HG02763 (cell line): ENCODE measurements around the gene FGFR3.
A peak's percentile ranks its signal among the peaks of the same experiment; 100 is the strongest.

ENCODE experiments used
- ATAC-seq: cut with Tn5 transposase; IDR thresholded peaks from one replicate; pipeline ENCODE4 v1.9.1; 2021; ENCODE audit warnings: mild to moderate bottlenecking, moderate library complexity; ENCODE audit not compliant: unreplicated experiment

Gene FGFR3

DNA sequence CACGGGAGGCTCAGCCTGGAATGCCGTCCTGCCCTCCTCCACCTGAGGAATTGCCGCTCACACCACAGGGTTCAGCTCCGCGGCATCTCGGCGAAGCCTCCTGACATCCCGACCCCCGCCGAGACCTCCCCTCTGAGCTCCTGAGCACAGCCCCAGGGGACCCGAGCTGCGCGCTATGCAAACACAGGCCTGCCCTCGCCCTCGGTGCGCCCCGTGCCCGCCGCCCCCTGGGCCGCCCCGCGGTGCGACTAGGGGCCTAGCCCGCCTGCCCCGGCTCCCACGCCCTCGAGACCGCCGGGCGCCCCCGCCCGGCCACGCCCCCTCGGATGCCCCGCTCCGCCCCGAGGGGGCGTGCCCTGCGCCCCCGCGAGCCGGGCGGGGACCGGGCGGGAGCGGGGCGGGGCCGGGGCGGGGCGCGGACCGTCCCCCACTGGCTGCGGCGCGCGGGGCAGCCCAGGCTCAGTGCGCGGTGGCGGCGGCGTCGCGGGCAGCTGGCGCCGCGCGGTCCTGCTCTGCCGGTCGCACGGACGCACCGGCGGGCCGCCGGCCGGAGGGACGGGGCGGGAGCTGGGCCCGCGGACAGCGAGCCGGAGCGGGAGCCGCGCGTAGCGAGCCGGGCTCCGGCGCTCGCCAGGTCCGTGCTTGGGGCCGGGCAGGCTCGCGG lies at the start of gene FGFR3:
Gene FGFR3 (plus strand): TSS at position 462 of the 664 bp plus-strand sequence. CDS start 642 bp downstream, outside the sequence.
- peak; percentile 39 for ATAC-seq

DNA sequence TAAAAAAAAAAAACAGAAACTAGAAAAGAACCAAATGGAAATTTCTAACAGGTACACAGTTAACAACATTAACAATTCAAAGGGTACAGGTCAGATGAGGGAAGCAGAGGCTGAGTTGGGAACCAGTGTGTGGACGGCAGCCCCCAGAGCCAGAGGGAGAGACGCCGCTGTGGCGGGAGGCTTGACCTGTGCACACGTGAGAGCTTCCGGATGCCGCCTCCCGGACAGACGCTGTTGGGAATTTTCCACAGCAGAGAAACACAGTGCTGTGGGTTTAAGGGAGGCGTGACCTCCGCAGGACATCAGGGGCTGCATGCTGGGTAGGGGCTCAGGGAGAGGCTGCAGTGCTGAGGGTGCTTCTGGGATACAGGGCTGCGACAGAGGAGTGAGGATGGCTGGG lies 49.5 kb upstream of the FGFR3 start:
- ATAC-seq = no peak

DNA sequence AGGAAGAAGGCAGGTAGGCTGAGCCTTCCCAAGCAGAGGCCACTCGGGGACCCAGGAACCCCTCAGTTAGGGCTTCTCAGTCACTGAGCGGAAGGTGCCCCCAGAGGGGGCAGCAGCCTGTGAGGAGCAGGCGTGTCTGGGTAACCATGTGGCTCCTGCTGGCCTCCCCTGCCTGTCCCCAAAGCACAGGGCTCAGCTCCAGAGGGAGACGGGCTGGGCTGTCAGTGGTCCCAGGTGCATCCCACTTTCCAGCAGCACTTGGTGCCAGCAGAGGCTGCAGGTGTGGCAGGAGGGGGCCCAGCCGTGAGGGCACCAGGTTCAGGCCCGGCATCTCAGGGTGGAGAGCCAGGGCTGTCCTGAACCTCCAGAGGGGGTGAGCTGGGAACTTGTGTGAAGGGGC lies 49.1 kb upstream of the FGFR3 start:
- ATAC-seq = no peak

DNA sequence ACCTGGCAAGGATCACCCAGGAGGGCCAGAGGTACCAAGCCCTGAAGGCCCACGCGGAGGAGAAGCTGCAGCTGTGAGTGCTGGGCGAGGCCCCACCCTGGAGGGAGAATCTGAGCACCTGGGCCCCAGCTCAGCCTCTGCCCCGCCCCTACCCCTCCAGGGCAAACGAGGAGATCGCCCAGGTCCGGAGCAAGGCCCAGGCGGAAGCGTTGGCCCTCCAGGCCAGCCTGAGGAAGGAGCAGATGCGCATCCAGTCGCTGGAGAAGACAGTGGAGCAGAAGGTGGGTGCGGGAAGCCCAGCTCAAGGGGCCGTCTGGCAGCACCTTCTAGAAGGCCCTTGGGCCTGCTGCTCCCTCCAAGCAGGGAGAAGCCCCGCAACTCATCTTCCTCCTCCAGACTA lies 48.5 kb upstream of the FGFR3 start:
- no peak for ATAC-seq

DNA sequence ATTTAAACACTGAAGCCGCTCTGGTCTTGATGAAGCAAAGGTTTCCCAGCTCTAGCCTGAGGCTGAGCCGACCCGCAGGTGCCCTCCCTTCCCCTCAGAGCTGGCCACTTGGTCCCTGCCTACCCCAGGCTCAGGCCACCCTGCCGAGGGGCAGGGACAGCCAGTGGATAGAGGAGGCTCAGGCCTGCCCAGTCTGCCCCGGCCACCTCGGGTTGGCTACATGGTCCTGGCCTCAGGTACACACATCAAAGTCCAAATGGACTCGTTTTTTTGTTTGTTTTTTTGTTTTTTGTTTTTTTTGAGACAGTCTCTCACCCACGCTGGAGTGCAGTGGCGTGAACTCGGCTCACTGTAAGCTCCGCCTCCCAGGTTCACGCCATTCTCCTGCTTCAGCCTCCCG lies 47.9 kb upstream of the FGFR3 start:
- no peak for ATAC-seq

DNA sequence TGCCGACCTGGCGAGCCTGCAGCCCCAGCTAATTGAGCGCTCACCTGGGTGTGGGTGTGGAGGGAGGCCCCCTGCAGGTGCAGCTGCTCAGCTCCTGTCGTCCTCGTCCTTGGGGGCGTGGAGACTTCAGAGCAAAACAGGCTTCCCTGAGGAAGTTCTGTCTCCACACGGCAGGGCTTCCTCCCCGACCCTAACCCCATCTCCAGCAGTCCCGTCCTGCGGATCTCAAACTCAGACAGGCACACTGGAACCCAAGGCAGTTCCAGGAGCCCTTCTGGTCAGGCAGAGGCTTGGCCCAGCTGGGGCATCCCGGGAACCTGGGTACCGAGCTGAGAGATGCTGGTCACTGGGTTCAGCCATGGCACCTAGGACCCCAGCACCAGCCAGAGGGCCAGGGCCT lies 47.4 kb upstream of the FGFR3 start:
- no peak for ATAC-seq

DNA sequence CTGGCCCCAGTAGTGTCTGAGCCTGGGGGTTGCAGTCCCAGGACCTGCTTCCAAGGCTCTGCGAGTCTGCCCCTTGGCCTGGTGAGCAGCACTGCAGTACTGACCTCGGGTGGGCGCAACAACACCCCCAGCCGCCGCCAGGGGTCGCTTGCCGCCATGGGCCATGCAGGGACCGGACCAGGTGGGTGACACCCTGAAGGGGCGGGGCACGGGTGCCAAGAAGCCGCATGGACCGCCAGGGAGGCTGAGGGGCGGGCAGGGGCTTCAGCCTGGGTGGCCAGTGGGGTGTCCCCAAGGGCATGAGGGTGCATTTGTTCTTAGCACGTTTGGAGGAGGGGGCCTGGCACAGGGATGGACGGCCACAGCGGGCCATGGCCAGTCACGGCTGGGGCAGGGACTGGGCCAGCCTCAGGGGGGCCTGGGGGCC lies 46.8 kb upstream of the FGFR3 start:
- no peak for ATAC-seq

DNA sequence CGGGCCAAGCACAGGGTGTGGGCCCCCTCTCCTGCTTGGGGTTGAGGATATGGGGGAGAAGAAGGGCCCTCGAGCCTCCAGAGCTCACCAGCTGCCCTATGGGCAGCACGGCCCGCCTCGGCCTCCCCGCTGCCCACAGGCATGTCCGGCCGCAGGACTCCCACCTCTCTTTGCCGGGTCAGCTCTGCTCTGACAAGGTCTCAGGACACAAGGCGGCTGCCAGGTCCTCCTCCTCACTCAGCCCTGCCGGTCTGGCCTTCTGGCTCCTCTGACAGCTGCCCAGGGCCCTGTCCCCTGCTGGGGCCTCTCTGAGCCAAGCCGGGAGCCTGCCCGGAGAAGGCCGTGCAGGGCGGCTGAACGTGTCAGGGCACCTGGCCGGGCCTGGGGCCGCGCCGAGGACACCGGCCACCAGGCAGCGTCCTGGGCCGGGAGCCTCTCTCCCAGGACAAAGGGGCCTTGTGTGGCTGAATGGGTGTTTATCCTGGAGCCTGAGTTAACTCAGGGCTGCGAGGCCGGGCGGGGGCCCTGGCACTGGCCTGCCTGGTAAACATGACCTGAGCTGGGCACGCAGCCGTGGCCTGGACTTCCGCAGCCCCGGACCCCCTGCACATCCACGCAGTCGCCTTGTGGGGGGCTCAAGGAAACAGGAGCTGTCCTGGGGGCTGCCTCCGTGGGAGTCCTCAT lies 46.0 kb upstream of the FGFR3 start:
- no peak for ATAC-seq

DNA sequence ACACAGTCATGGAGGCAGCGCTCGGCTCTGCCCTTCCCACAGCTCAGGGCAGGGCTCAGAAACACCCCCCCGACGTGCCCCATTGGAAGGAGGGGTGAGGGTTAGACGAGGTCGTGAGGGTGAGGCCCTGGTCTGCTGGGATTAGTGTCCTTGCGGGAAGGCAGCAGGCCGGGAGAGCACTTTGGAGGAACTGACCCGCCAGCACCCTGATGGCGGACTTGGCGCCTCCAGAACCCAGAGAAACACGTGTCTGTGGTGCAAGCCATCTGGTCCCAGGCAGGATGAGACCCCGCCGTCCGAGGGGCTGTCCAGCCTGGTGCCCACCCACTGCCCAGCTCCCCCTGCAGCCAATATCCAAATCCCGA lies 45.5 kb upstream of the FGFR3 start:
- ATAC-seq = no peak

DNA sequence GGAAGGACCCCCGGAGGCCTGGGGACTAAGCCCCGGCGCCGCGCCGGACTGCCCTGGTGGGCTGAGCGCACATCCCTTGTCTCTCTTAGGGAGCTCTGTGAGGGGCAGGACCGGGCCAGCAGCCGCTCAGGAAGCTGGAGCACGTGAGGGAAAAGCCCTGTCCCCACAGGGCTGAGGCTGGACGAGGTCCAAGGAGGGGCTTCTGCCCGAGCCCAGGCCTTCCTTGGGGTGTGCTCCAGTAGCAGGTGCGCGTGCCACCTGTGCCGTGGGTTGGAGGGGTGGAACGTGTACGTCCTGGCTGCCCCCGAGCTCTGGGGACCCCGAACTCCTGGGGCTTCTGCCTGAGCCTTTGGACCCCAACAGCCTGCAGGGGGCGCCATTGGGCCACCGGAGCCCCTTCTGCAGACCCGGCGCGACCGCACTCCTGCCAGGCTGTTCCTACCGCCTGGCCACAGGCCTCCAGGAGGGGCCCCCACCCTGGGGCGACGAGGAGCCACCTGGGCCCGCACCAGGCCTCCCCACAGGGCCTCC lies 44.6 kb upstream of the FGFR3 start:
- no peak for ATAC-seq

DNA sequence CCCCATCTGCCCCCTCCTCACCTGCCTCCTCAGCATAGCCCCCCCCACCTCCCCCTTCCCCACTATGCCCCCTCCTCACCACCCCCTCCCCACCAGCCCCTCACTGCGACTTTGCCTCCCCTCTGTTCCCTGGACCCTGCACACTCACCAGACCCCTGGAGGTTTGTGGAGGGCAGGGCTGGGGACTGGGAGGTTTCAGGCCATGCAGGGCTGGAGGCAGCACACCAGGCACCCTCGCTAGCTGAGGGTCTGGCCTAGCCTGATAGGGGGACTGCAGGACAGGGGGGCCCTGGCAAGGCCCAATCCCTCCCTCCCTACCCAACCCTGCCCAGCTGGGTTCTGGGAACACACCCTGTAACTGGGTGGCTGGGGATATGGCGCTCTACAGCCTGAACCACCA lies 43.7 kb upstream of the FGFR3 start:
- no peak for ATAC-seq

DNA sequence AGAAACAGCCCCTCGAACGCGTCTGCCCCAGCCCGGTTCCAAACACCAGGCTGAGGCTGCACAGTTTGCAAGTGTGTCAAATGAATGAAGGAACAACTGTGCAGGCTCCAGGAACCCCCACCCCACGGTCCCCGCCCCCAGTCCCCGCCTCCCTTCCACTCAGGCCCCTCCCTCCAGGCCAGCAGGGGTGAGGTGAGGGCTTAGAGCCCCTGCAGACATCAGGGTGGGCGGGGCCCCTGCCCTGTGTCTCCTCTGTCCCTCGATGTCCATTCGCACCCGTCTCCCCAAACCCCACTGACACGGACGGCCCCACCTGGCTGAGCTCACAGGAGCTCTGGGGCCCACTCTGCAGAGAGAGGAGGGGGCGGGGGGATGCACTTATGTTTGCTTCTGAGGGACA lies 43.3 kb upstream of the FGFR3 start:
- no peak for ATAC-seq

DNA sequence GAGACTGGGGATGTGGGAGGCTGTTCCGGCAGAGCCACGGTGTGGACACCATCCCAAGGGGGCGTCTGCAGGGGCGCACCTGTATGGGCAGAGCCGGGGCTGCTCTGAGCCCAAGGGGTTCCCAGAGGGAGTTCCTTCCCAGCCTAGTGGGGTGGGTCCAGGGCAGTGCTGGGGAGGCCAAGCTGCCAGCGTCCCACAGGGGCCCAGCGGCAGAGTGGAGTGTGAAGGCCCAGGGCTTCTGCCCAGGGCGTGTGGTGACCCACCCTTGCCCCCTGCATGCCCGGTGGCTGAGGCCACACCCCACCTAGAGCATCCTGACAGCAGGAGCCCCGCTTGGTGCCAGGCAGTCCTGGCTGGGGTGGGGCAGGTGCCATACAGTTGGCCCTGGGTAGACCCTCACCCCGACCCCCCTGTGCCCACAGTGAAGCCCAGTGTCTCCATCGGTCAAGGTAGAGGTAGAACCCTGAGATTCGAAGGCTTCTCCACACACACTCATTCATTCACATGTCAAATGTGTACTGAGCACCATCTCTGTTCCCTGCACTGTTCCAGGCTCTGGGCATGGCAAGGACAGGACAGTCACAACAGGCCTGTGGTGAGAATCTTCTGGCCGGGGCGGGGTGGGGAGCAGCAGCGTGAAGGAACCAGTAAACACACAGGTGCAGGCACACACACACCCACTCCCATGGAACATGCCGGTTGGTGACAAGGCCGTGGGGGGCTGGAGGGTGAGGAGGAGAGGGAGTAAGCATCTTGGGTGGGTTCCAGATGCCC lies 42.5 kb upstream of the FGFR3 start:
- ATAC-seq = no peak

DNA sequence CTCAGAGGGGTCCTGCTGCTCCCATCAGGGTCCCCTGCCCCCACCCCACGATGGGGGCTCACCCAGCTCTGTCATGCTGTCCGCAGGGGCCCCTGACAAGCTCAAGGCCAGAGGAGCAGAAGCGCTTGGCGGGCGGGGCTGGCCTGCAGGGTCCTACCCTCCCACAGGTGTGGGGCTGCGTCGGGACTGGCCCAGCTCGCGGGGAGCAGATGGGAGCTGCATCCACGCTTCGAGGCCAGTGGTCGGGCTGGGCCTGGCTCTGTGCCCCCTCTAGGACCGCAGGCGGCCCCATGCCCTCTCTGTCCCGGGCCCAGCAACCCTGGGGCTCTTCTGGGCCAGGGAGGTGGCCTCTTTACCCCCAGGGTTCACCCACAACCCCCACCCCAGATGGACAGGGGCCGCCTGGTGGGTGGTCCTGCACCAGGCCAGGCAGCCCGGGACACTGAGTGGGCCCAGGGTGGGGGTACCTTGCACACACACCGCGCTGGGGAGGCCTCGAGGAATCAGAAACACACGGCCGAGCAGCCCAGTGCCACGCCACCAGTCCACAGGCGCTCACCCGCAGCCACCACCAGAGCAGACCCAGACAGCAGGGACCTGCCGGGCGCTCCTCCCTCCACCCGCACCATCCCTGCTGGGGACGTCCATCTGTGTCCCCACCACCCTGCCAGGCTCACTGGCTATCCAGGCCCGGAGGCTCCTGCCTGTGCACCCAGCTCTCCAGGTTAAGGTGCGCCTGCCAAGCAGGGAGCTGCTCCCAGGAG lies 41.8 kb upstream of the FGFR3 start:
- no peak for ATAC-seq

DNA sequence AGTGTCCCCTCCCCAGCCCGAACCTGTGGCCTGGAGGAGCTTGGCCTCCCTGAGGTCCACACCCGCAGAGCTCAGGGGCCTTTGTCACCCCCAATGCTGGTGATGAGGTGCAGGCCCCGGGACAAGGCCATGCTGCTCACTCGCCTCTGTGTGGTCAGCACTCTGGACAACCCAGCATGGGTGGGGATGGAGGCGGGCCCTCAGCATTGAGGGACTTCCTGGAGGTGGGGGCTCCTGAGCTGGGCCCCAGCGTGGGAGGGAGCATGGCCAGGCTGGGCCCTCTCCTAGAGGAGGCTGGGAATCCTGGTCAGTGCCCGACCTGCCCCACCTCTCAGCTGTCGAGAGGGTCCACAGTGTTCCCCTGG lies 41.2 kb upstream of the FGFR3 start:
- ATAC-seq = no peak

DNA sequence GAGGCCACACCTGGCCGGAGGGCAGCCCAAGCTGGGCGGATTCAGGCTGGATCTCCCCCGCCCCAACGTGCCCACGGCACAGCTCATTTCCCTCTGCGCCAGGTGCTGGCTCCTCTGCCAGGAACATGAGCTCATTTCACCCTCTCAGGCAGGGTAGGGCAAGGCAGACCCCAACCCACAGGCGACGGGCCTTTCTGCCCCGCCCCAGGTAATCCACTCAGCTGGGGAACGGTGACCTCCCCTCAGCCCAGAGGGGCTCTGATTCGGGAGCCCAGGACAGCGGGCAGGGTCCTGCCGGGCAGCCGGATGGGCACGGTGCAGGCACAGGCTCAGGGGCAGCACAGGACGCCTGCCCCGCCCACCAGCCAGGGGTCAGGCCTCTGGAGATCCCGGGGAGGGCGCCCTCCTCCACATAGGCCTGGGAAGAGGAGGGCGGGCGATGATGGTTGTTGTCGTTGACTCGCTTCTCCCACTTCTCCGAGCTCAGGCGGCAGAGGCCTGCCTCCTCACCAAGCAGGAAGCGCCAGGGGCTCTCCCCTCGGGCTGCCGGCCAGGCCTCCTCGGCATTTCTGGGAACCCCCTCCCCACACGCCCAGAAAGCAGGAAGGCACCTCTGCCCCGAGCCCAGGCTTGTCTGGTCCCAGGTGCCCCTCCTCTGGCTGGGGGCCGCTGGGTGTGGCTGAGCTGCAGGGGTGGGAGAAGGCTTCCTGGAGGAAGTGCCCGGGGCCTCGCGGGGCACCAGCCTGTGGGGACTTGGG lies 40.6 kb upstream of the FGFR3 start:
- ATAC-seq = no peak

DNA sequence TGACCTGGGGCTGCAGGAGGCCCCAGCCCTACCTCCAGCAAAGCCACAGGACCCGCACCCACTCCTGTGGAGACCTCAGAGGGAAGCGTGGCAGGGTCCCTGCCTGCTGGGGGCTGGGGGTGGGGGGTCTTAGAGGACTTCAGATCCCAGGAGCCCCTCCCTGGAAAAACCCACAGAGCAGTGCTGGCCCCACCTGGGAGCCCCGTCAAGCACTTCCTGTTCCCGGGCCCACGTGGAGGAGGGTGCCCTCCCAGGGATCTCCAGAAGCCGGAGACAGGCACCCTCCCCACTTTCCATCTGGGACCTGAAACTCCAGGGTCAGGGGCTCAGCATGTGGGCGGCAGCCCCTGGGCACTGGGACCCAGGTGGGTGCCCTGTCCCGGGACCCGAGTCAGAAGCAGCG lies 39.8 kb upstream of the FGFR3 start:
- no peak for ATAC-seq

DNA sequence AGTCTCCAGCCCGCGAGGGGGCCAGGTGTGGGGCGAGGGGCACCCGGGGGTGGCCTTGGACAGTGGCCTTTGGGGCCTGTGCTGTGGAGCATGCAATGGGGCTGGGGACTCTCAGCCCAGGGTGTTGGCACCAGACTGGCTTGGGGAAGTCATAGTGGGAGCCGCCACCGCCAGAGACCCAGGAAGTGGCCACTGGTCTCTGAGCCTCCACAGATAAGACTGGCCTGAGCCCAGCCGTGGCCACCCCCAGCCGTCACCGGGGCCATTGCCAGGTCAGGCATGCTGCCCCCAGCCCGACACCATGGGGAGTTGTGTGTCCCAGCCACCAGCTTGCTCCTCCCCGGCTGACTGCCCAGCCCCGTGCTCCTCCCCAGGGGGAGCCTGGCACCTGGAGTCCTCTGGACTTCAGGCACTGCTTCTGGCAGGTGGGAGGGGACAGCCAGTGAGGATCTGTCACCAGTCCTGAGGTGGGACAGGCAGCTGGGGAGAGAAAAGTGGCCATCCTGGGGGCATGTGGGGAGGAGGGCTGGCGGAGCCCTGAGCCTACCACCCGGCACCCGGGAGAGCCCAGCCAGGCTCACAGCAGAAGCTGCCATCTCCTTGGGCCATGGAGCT lies 39.3 kb upstream of the FGFR3 start:
- ATAC-seq = no peak

DNA sequence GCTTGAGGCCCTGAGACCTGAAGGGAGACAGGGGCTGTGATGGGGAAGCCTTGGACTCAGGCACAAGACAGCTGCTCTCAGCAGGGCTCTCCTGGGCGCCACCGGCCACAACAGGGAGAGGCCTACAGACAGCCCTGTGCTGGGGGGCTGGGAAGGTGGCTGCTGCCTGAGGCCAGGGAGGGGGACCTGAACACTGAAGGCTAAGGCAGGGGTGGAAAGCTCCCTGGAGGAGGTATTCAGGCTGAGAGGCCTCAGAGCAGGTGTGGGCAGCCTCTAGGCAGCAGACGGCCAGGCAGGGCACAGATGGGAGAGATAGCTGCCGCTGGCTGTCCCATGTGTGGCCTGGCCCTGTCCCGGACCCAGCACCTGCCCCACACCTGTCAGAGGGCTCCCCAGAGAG lies 38.8 kb upstream of the FGFR3 start:
- no peak for ATAC-seq

DNA sequence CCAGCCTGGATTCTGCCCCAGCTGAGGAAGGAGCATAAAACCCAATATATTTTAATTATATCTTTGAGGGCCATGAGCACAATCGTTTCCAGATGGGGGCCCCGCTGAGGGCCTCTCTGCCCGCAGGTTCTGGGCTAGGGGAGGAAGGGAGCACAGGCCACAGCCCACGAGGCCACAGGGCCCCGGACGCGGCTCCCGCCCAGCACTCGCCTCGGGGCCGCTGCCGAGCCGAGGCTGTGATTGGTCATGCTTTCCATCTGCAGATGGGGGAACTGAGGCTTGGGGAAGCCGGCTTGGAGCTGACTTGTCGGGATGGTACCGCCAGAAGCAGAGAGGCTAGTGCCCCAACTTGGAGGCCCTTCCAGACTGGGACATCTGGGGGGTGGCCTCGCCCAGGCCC lies 37.8 kb upstream of the FGFR3 start:
- ATAC-seq = no peak
